Inferior parietal cortex (tissue), 1 donor: ENCODE measurements around the gene PLEKHN1.

ENCODE experiments used
- DNase-seq: peaks from one replicate; pipeline ENCODE4 v3.0.0-alpha.2; 2016; ENCODE audit errors: extremely low spot score

The PLEKHN1 gene

GRCh38 chr1:960363-961131 lies 5.7 kb upstream of the PLEKHN1 start, which contains the start of gene KLHL17:
TSS of gene KLHL17 (plus strand) at chr1:960584. CDS start at chr1:960694, 110 bp downstream.
- peak; percentile 65 for DNase-seq

DNA sequence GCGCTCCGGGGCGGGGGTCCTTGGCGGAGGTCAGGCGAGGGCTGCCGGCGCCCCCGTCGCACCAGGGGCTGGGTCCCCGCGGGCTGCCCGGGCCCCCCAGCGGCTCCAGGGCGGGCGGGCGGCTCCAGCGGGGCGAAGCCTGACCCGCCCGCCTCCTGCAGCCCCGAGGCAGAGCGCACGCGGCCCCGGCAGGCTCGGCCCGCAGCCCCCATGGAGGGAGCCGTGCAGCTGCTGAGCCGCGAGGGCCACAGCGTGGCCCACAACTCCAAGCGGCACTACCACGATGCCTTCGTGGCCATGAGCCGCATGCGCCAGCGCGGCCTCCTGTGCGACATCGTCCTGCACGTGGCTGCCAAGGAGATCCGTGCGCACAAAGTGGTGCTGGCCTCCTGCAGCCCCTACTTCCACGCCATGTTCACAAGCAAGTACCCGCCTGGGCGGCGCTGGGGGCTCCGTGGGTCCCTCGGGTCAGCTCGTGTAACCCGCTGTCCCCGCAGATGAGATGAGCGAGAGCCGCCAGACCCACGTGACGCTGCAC lies 5.1 kb upstream of the PLEKHN1 start:
- no peak for DNase-seq

DNA sequence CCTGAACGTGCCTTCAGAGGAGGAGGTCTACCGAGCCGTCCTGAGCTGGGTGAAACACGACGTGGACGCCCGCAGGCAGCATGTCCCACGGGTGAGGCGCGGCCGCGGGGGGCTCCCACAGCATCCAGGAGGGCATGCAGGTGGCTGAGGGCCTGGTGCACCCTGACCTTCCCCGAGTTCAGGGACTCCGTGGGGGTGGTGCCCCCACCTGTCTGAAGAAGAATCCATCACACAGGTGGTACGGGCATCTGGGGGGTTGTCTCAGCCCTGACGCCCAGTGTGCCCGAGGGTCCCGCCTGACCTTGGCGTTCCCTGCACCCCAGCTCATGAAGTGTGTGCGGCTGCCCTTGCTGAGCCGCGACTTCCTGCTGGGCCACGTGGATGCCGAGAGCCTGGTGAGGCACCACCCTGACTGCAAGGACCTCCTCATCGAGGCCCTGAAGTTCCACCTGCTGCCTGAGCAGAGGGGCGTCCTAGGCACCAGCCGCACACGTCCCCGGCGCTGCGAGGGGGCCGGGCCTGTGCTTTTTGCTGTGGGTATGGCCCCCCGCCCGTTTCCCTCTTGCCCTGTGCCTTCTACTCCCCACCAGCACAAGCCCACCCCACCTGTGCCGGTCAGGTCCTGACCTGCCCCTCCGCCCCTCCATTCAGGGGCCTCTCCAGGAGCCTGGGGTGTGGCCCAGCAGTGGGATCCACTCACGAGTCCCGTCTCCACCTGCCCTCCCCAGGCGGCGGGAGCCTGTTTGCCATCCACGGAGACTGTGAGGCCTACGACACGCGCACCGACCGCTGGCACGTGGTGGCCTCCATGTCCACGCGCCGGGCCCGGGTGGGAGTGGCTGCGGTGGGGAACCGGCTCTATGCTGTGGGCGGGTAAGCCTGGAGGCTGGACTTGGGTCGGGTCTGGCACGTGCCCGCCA lies 3.6 kb upstream of the PLEKHN1 start:
- DNase-seq = no peak

DNA sequence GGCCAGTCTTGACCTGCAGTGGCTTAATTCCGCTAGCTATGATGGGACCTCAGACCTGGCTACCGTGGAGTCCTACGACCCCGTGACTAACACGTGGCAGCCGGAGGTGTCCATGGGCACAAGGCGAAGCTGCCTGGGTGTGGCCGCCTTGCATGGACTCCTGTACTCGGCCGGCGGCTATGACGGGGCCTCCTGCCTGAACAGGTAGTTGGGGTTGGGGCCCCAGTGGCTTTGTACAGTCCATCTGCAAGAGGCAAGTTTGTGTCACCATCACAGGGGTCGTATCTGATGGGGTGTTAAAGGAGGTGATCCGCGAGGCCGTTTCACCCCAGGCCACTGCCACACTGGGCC lies 3.0 kb upstream of the PLEKHN1 start:
- no peak for DNase-seq

DNA sequence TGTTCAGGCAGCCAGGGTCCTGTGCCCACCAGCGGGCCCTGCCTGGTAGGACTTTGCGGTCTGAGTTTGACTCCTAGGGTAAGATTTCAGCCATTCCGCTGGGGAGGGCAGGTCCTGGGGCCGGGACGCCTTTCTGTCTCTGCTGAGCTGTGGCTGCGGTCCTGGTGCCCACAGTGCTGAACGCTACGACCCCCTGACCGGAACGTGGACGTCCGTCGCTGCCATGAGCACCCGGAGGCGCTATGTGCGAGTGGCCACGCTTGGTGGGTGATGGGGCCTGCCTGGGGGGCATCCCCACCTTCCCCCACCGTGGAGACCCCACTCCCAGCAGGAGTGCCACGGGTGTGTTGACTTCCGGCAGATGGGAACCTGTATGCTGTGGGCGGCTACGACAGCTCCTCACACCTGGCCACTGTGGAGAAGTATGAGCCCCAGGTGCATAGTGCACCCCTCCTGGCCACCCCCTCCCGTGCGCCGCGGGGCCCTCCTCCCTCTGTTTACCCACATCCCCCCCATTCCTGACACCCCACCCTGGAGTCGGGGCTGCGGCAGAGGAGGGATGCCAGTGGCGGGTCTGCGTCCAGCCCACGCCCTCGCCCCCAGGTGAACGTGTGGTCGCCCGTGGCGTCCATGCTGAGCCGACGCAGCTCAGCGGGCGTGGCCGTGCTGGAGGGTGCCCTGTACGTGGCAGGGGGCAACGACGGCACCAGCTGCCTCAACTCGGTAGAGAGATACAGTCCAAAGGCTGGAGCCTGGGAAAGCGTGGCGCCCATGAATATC lies 2.3 kb upstream of the PLEKHN1 start:
- DNase-seq = no peak

GRCh38 chr1:964691-965525 lies 1.4 kb upstream of the PLEKHN1 start:
- DNase-seq = no peak

DNA sequence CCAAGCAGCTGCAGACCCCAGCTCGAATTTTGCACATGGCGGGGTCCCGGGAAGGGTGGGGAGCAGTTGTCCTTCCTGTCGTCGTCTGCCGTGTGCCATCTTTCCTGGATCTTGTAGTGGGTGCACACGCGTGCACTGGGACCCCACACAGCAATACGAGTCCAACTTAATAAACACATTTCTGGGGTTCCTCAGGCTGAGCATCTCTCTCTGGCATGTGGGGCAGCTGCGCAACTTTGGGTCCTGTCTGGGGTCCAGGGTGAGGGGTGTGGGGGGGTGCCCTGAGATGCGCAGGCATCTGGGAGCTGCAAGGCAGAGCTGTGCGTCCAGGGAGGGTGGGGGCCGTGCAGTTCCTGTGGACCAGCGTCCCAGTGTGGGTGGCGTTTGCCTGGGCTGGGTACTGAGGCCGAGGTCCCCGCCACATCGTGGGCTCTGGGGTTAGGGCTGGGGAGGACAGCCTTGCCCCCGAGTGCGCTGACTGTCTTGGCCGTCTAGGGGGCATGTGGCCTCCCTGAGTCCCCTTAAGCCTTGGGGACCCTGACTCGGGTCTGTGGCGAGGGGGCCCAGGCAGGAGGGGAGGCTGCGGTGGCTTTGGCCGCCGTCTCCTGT lies 652 bp upstream of the PLEKHN1 start:
- no peak for DNase-seq

- DNase-seq = no peak
Measured at GRCh38 chr1:966704-967300, 520 bp downstream of the PLEKHN1 start.

- DNase-seq = no peak
Measured at GRCh38 chr1:967466-968343, 1.4 kb downstream of the PLEKHN1 start.

- DNase-seq = no peak
Measured at GRCh38 chr1:969260-969855, 3.1 kb downstream of the PLEKHN1 start.

DNA sequence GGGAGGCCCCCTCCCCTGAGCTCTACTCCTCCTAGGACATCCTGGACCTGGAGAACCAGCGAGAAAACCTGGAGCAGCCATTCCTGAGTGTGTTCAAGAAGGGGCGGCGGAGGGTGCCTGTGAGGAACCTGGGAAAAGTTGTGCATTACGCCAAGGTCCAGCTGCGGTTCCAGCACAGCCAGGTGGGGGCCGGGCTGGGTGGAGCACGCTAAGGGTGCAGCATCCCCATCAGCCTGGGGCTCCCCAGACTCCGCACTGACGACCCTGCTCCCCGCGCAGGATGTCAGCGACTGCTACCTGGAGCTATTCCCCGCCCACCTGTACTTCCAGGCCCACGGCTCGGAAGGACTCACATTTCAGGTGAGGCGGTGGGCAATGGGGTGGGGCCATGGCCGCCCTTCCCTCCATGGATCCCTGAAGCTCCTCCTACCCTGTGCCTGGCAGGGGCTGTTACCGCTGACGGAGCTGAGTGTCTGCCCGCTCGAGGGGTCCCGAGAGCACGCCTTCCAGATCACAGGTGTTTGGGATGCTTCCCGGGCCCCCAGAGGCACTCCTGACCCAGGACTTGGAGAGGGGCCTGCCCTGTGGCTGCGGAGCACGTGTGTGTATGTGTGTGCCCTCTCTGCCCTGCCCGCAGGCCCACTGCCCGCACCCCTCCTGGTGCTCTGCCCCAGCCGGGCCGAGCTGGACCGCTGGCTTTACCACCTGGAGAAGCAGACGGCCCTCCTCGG lies 4.1 kb downstream of the PLEKHN1 start:
- no peak for DNase-seq

DNA sequence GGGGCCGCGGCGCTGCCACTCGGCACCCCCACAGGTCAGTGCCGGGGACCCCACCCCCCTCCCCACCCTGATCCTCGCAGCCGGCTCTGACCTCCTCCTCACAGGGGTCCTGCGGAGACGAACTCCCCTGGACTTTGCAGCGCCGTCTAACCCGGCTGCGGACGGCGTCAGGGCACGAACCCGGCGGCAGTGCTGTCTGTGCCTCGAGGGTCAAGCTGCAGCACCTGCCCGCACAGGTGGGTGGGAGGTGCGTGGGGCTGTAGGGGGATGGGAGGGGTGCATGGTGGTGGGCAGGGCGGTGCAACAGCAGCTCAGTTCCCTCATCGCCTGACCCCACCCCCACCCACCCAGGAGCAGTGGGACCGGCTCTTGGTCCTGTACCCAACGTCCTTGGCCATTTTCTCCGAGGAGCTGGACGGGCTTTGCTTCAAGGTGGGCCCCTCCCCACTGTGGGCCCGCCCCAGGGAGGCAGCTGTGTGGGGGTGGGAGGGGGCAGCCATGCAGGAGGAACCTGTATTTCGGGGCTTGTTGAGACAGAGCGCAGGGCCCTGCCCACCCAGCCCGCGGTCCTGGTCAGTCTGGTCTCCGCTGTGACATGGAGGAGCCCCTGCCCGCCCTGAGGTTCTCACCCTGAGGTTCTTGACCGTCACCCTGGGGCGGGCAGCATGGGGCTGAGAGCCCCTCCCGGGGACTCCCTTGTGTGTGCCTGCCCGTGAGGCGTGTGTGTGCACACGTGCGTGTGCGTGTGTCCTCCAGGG lies 4.9 kb downstream of the PLEKHN1 start:
- no peak for DNase-seq

DNA sequence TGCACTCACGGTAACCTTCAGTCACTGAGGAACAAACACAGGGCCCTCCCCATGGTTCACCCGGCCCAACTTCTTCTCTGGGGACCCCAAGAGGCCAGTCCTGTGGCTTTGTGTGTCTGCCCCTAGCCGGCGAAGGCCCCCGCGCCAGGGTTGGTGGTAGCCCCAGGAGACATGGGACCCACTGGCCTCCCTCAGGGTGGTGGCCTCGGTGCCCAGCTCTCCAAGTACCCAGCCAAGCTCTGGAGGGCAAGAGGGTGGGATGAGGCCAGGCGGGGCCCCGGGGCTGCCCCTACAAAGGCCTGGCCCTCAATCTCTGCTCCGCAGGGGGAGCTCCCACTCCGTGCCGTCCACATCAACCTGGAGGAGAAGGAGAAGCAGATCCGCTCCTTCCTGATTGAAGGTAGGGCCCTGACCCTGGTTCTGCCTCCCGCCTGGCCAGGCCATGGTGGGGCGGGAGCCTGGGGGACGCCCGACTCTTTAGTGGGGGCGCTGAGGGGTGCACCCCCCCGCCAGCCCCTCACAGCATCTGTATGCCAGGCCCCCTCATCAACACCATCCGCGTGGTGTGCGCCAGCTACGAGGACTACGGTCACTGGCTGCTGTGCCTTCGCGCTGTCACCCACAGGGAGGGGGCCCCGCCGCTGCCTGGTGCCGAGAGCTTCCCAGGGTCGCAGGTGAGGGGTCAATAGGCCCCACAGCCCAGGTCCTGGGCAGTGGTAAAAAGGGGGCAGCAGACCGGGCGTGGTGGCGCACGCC lies 5.6 kb downstream of the PLEKHN1 start:
- no peak for DNase-seq

- DNase-seq = no peak
Measured at GRCh38 chr1:972726-973458, 6.6 kb downstream of the PLEKHN1 start.

DNA sequence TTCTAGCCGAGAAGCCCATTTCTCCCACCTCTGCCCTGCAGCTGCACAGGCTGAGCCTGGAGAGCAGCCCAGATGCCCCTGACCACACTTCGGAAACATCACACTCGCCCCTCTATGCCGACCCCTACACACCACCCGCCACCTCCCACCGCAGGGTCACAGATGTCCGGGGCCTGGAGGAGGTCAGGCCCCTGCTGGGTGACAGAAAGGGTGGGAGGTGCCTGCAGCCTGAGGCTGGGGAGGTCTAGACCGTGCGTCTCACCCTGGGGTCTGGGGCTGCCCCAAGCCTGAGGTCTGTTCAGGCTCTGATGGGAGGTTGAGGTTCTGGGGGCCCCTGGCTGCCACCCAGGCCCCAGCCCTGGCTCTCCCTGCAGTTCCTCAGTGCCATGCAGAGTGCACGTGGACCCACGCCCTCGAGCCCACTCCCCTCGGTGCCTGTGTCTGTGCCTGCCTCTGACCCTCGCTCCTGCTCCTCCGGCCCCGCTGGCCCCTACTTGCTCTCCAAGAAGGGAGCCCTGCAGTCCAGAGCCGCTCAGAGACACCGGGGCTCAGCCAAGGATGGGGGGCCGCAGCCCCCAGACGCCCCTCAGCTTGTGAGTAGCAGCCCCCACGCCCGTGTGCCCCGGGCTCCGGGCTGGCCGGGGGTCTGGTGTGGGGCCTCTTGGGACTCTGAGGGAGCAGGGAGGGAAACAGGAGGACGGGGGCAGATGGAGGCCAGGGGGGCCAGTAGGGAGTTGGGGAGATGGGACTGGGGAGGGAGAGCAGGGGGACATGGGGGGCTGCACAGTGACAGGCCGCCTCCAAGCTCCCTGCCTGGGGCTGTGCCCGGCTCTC lies 7.4 kb downstream of the PLEKHN1 start:
- no peak for DNase-seq
